GM19351 (cell line): ENCODE results near the gene TM9SF4.

Source experiments
- ATAC-seq: cut with Tn5 transposase; IDR thresholded peaks from one replicate; pipeline ENCODE4 v1.9.1; 2021; ENCODE audit warnings: mild to moderate bottlenecking, moderate library complexity; ENCODE audit not compliant: unreplicated experiment

TM9SF4 gene

GRCh38 chr20:32205843-32206759, 96.6 kb downstream of the TM9SF4 start:
- ATAC-seq = no peak

GRCh38 chr20:32206760-32207625, 97.5 kb downstream of the TM9SF4 start:
- ATAC-seq = peak; percentile 25

GRCh38 chr20:32207626-32208498, 98.3 kb downstream of the TM9SF4 start, which contains the start of the genes PLAGL2 and POFUT1:
TSS of gene PLAGL2 (minus strand) at chr20:32207743. CDS start at chr20:32202178, 5,565 bp downstream.
TSS of gene POFUT1 (plus strand) at chr20:32207880. CDS start at chr20:32207942, 62 bp downstream.
- peak; percentile 93 for ATAC-seq

- ATAC-seq = no peak
Measured at GRCh38 chr20:32208499-32209154, 99.1 kb downstream of the TM9SF4 start.

- no peak for ATAC-seq
Measured at GRCh38 chr20:32209850-32210605, 100.5 kb downstream of the TM9SF4 start.

- ATAC-seq = no peak
Measured at GRCh38 chr20:32213870-32214269, 104.4 kb downstream of the TM9SF4 start.

GRCh38 chr20:32215147-32215546, 105.6 kb downstream of the TM9SF4 start:
- no peak for ATAC-seq

- no peak for ATAC-seq
Measured at GRCh38 chr20:32215729-32216128, 106.2 kb downstream of the TM9SF4 start.

GRCh38 chr20:32216179-32217142, 106.9 kb downstream of the TM9SF4 start:
- no peak for ATAC-seq
